GM19351 (cell line): ENCODE results near the gene WTIP.
"Not testable (repeated sequence)": the region's sequence is repeated elsewhere in the genome, so short reads cannot be mapped to it uniquely, and the experiment has no call there.

ENCODE experiments used
- ATAC-seq: cut with Tn5 transposase; IDR thresholded peaks from one replicate; pipeline ENCODE4 v1.9.1; 2021; ENCODE audit warnings: mild to moderate bottlenecking, moderate library complexity; ENCODE audit not compliant: unreplicated experiment

WTIP gene

DNA sequence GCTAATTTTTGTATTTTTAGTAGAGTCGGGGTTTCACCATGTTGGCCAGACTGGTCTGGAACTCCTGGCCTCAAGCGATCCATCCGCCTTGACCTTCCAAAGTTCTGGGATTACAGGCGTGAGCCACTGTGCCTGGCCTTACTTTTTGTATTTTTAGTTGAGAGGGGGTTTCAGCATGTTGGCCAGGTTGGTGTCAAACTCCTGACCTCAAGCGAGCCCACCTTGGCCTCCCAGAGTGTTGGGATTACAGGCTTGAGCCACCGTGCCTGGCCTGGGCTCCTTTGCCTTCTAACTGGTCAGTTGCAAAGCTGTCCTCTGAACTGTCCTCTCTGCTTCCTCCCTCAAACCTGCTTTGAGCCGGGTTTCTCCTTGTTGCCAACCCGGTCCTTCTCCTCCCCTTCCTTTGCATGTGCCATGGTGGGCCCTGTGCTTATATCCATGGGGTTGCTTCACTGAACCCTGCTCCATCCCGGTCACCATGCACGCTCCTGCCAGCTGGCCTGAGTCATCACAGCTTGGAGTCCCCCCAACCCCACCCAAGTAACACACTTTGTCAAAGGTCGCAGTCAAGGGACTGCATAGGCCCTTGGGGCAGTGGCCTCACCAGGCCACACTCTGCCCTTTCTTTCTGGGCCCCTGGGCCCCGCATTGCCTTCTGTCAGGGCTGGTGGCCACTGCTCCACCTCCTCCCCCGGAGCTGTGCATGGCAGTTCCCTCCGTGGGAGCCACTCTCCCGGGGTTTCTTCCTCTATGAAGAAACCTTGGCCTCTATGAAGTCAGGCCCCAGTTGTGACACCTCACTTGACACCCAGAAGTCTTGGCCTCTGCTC lies 21.2 kb downstream of the WTIP start:
- no peak for ATAC-seq

- no peak for ATAC-seq
Observed at GRCh38 chr19:34503531-34504272, 22.1 kb downstream of the WTIP start.

GRCh38 chr19:34504273-34504808 lies 22.8 kb downstream of the WTIP start:
- ATAC-seq = no peak

GRCh38 chr19:34504809-34505291 lies 23.3 kb downstream of the WTIP start:
- no peak for ATAC-seq

- ATAC-seq = no peak
Observed at GRCh38 chr19:34505321-34506025, 23.9 kb downstream of the WTIP start.

GRCh38 chr19:34506026-34506370 lies 24.4 kb downstream of the WTIP start:
- no peak for ATAC-seq

GRCh38 chr19:34507414-34508067 lies 26.0 kb downstream of the WTIP start:
- no peak for ATAC-seq

DNA sequence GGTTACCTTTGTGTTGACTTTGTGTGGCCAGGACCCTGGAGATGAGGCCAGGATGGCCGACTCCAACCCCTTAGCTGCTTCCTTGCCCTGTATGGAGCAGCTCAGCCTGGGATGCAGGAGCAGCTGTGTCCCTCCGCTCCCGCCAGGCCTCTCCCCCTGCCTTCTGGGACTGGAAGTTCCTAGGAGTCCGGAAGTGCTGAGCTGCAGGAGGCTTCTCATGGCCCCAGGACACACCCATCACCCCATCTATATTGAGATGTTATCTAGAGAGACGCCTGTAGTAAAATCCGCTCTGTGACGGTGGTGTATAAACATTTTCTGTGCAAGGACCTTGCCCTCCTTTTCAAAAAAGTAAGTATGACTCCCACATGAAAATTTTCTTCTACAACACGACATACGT lies 27.0 kb downstream of the WTIP start:
- no peak for ATAC-seq

- not testable (repeated sequence) for ATAC-seq
Observed at GRCh38 chr19:34510904-34511303, 29.3 kb downstream of the WTIP start.

GRCh38 chr19:34512254-34512822 lies 30.8 kb downstream of the WTIP start:
- ATAC-seq = no peak

DNA sequence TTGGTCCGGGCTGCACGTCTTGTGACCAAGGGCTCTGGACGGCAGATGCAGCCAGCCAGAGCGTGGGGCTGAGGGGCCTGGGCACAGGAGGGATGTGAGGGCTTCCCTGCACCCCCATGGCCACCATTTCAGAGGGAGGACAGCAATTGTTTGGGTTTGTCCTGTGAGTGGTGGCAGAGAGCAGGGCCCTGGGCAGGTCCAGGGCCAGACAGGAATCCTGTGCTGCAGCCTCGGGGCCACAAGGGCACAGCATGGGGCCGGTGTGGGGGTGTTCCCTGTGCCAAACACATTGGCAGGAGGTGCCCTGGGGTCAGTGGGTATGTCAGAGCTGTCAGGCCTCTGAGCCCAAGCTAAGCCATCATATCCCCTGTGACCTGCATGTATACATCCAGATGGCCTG lies 32.2 kb downstream of the WTIP start:
- ATAC-seq = no peak

- ATAC-seq = no peak
Observed at GRCh38 chr19:34519602-34520001, 38.0 kb downstream of the WTIP start.

- ATAC-seq = no peak
Observed at GRCh38 chr19:34523408-34523807, 41.9 kb downstream of the WTIP start.

GRCh38 chr19:34525001-34525400 lies 43.4 kb downstream of the WTIP start:
- ATAC-seq = no peak

DNA sequence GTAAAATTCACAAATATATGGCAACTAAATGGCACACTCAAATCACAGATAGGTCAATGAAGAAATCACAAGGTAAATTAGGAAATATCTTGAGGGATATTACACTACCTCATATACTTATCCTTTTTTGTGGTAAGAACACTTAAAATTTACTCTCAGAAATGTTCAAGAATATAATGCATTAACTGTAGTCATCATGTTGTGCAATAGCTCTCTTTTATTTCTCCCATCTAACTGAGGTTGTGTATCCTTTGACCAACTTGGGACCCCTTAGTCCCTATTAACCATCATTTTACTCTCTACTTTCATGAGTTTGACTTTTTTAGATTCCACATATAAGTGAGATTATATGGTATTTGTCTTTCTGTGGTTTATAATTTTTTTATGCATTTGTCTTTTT lies 52.6 kb downstream of the WTIP start:
- ATAC-seq = no peak

GRCh38 chr19:34539396-34539795 lies 57.8 kb downstream of the WTIP start:
- ATAC-seq = no peak

GRCh38 chr19:34540811-34541557 lies 59.4 kb downstream of the WTIP start:
- ATAC-seq = no peak

GRCh38 chr19:34549833-34550232 lies 68.3 kb downstream of the WTIP start:
- no peak for ATAC-seq

- no peak for ATAC-seq
Observed at GRCh38 chr19:34555447-34555846, 73.9 kb downstream of the WTIP start.

- ATAC-seq = no peak
Observed at GRCh38 chr19:34556488-34556887, 74.9 kb downstream of the WTIP start.
